HK-2 (cell line): ENCODE results near the gene TP73.
"Not testable (repeated sequence)": the region's sequence is repeated elsewhere in the genome, so short reads cannot be mapped to it uniquely, and the experiment has no call there.

Source experiments
- DNase-seq: peaks from one replicate; pipeline ENCODE4 v3.0.0-alpha.2; 2018; ENCODE audit not compliant: unreplicated experiment

TP73 gene

GRCh38 chr1:3742439-3743298 is 90.4 kb downstream of the TP73 start:
- DNase-seq, result no peak

GRCh38 chr1:3743421-3743820 is 91.1 kb downstream of the TP73 start:
- DNase-seq, result no peak

- no peak for DNase-seq
These were observed 91.5 kb downstream of the TP73 start for GRCh38 chr1:3743826-3744225.

GRCh38 chr1:3744646-3745045 is 92.3 kb downstream of the TP73 start:
- no peak for DNase-seq

- DNase-seq, result no peak
These were observed 92.8 kb downstream of the TP73 start for GRCh38 chr1:3745071-3745470.

- no peak for DNase-seq
These were observed 93.5 kb downstream of the TP73 start for GRCh38 chr1:3745590-3746381.

- DNase-seq, result no peak
These were observed 94.1 kb downstream of the TP73 start for GRCh38 chr1:3746389-3746829.

GRCh38 chr1:3746830-3747521 is 94.7 kb downstream of the TP73 start:
- no peak for DNase-seq

GRCh38 chr1:3747522-3747848 is 95.2 kb downstream of the TP73 start:
- no peak for DNase-seq

- no peak for DNase-seq
These were observed 95.6 kb downstream of the TP73 start for GRCh38 chr1:3747903-3748302.

- DNase-seq, result not testable (repeated sequence)
These were observed 96.1 kb downstream of the TP73 start for GRCh38 chr1:3748316-3748900.

- DNase-seq, result no peak
These were observed 97.2 kb downstream of the TP73 start for GRCh38 chr1:3749512-3749911.

- DNase-seq, result no peak
These were observed 98.4 kb downstream of the TP73 start for GRCh38 chr1:3750741-3751140.

- DNase-seq, result no peak
These were observed 100.2 kb downstream of the TP73 start, which contains the start of gene CCDC27 for GRCh38 chr1:3752400-3752945. CCDC27 (plus strand) TSS chr1:3752450; CDS start chr1:3752482, 32 bp downstream.

- no peak for DNase-seq
These were observed 101.5 kb downstream of the TP73 start for GRCh38 chr1:3753656-3754454.

GRCh38 chr1:3756394-3756793 is 104.1 kb downstream of the TP73 start:
- DNase-seq, result no peak

- no peak for DNase-seq
These were observed 106.8 kb downstream of the TP73 start for GRCh38 chr1:3759164-3759563.

GRCh38 chr1:3759796-3760195 is 107.5 kb downstream of the TP73 start:
- DNase-seq, result no peak

GRCh38 chr1:3761296-3762010 is 109.1 kb downstream of the TP73 start:
- DNase-seq, result no peak
